ENCODE results near the gene MXD4.

Gene MXD4

GRCh38 chr4:2257361-2258081, 4.4 kb downstream of the MXD4 start:
- TF ChIP-seq, protein P1, sequence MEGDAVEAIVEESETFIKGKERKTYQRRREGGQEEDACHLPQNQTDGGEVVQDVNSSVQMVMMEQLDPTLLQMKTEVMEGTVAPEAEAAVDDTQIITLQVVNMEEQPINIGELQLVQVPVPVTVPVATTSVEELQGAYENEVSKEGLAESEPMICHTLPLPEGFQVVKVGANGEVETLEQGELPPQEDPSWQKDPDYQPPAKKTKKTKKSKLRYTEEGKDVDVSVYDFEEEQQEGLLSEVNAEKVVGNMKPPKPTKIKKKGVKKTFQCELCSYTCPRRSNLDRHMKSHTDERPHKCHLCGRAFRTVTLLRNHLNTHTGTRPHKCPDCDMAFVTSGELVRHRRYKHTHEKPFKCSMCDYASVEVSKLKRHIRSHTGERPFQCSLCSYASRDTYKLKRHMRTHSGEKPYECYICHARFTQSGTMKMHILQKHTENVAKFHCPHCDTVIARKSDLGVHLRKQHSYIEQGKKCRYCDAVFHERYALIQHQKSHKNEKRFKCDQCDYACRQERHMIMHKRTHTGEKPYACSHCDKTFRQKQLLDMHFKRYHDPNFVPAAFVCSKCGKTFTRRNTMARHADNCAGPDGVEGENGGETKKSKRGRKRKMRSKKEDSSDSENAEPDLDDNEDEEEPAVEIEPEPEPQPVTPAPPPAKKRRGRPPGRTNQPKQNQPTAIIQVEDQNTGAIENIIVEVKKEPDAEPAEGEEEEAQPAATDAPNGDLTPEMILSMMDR (IDR thresholded peaks at IDR 0.05), result no peak
- Histone ChIP-seq H3K27me3 (no peaks in the 10 kb centered on the region), H3K36me3 (peaks cover 46% of the 10 kb centered on the region), H3K4me3 (ENCODE audit: low read depth in 1 of 2, low read length in 1 of 2) (no peak overlapping the region), H3K27ac (no peak overlapping the region), H3K9me3 (no peaks in the 10 kb centered on the region), H3K4me1 (ENCODE audit: control insufficient read depth in 1 of 2, insufficient read depth in 1 of 2, low read depth in 1 of 2, low read length in 1 of 2) (peaks cover 8 to 17% of the 10 kb centered on the region in 2 experiments)

- no peaks in the 10 kb centered on the region for H3K27me3 ChIP-seq
- no peak overlapping the region for H3K4me3 ChIP-seq (ENCODE audit: low read depth in 1 of 2, low read length in 1 of 2)
- H3K27ac ChIP-seq, result no peak overlapping the region
- H3K4me1 ChIP-seq (ENCODE audit: control insufficient read depth in 1 of 2, insufficient read depth in 1 of 2, low read depth in 1 of 2, low read length in 1 of 2), result peaks cover 8 to 15% of the 10 kb centered on the region in 2 experiments
- peaks cover 53% of the 10 kb centered on the region for H3K36me3 ChIP-seq
- no peaks in the 10 kb centered on the region for H3K9me3 ChIP-seq
- TF ChIP-seq, protein P1 (IDR thresholded peaks at IDR 0.05), result no peak
Measured at GRCh38 chr4:2256781-2257191, 5.1 kb downstream of the MXD4 start.

DNA sequence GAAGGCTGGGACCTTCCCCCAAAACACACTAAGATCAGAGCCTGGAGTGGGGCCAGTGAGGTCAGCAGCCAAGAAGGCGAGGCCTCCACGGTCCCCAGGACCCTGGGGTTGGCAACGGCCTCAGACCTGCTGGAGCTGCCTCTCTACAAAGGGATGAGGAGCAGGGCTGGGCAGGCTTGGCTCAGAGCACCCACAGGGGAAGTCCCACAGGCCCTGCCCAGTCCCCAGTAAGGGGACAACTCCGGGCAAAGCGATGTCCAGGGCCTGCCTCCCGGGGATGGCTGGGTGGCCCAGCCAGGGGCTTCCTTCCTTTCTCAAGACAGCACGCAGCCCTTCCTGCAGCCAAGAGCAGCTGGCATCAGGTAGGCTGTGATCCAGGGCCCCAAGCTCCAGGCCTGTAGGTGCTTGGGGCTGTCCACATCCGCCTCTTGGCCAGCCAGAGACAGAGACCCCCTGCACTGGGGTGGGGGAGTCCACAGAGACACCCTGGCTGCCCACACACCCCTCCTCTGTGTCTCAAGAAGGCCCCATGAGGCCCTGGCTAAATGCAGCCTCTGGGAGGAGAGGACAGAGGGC, 5.7 kb downstream of the MXD4 start:
- peaks cover 8 to 15% of the 10 kb centered on the region in 2 experiments for H3K4me1 ChIP-seq (ENCODE audit: control insufficient read depth in 1 of 2, insufficient read depth in 1 of 2, low read depth in 1 of 2, low read length in 1 of 2)
- no peaks in the 10 kb centered on the region for H3K9me3 ChIP-seq
- TF ChIP-seq, protein P1 (IDR thresholded peaks at IDR 0.05), result no peak
- H3K36me3 ChIP-seq, result peaks cover 59% of the 10 kb centered on the region
- H3K27me3 ChIP-seq, result no peaks in the 10 kb centered on the region
- no peak overlapping the region for H3K4me3 ChIP-seq (ENCODE audit: low read depth in 1 of 2, low read length in 1 of 2)
- no peak overlapping the region for H3K27ac ChIP-seq

DNA sequence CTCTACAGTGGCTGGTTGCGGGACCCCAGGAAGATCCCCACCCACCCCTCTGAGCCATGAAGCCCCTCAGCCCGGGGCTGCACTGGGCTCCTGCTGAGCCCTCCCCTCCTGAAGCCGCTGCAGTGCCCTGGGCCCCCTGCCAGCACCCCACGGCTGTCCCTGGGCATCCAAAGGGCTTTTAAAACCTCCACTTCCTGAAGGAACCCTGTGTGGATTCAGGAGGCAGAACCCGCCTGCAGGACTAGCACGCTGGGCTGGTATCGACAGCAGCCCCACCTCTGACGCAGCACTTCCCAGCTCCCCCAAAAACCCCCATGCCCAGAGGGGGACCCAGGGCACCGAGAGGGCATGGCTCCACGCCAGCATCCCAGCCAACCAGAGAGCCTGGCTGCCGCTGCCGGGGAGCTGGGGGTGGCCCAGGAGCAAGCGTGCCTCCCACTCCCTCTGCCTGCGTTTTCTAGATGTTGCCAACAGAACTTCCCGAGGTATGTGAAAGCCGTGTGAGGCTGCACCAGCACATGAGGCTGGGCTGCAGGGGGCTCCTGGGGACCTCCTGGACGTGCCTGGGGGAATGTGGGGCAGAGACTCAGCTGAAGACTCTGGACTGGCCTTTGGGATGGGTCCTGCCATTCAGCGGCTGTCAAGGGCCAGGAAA, 6.3 kb downstream of the MXD4 start:
- TF ChIP-seq, protein P1 (IDR thresholded peaks at IDR 0.05), result no peak
- Histone ChIP-seq H3K4me3 (ENCODE audit: low read depth in 1 of 2, low read length in 1 of 2) (no peak overlapping the region), H3K27me3 (no peaks in the 10 kb centered on the region), H3K27ac (no peak overlapping the region), H3K36me3 (peaks cover 65% of the 10 kb centered on the region), H3K4me1 (ENCODE audit: control insufficient read depth in 1 of 2, insufficient read depth in 1 of 2, low read depth in 1 of 2, low read length in 1 of 2) (peaks cover 2 to 8% of the 10 kb centered on the region in 2 experiments), H3K9me3 (no peaks in the 10 kb centered on the region)

DNA sequence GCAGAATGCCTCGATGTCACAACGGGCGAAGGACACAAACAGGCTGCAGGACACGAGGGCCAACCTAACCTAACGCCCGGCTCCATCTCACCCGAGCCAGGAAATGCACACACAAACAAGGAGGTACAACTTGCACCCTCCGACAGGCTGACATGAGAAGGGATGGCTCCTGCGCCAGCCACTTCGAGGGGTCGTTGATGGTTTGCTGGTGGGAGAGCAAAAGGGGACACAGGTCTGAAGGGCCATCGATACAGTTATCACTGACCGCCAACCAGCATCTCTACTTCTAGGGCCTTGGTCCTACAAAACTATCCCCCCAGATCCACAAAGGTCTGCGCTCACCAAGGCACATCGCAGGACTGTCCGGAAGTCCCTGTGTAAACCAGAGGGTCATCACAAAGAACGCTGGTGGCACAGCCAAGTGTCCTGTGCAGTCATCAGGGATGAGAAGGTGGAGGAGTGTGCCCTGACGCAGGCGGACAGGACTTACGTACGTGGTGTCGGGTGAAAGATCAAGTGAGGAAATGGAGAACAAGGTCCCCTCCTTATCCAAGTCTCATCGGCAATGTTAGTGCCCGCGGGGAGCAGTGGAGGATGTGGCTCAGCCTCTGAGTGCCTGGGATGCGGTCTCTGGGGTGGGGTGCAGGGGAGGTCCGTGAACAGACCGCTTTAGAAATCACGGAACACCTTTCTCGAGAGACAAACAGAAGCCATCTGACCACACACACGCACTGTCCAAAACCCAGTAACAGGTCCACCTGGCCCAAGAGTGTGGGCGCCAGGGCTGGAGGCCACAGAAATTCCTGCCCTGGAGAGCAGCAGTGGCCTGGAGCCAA, 7.0 kb downstream of the MXD4 start:
- H3K4me1 ChIP-seq (ENCODE audit: control insufficient read depth in 1 of 2, insufficient read depth in 1 of 2, low read depth in 1 of 2, low read length in 1 of 2), result peaks cover 0 to 1% of the 10 kb centered on the region in 2 experiments
- H3K36me3 ChIP-seq, result peaks cover 72% of the 10 kb centered on the region
- H3K4me3 ChIP-seq (ENCODE audit: low read depth in 1 of 2, low read length in 1 of 2), result no peak overlapping the region
- no peaks in the 10 kb centered on the region for H3K27me3 ChIP-seq
- H3K27ac ChIP-seq, result no peak overlapping the region
- TF ChIP-seq, protein P1 (IDR thresholded peaks at IDR 0.05), result no peak
- H3K9me3 ChIP-seq, result no peaks in the 10 kb centered on the region

All from neutrophil (primary cell).